HUES6 (cell line): Measurements from ENCODE around the gene LYSMD2.

Source experiments
- H3K27ac ChIP-seq: 2 replicates; pipeline ENCODE4 v1.7.0; 2013; ENCODE audit warnings: low read depth, mild to moderate bottlenecking, low read length, inconsistent platforms
- H3K27me3 ChIP-seq: 2 replicates; pipeline ENCODE4 v1.6.1; 2013; ENCODE audit warnings: low read length; ENCODE audit not compliant: control insufficient read depth, insufficient read depth
- H3K36me3 ChIP-seq: 2 replicates; pipeline ENCODE4 v1.6.1; 2013; ENCODE audit warnings: low read length; ENCODE audit not compliant: control insufficient read depth, insufficient read depth
- H3K4me1 ChIP-seq: 2 replicates; pipeline ENCODE4 v1.6.1; 2013; ENCODE audit warnings: low read length; ENCODE audit not compliant: control insufficient read depth, insufficient read depth
- H3K4me3 ChIP-seq: 2 replicates; pipeline ENCODE4 v1.5.1; 2013; ENCODE audit warnings: low read depth, low read length
- H3K9ac ChIP-seq: one replicate; pipeline ENCODE4 v1.6.1; 2013; ENCODE audit warnings: mild to moderate bottlenecking, low read length
- H3K9me3 ChIP-seq: 2 replicates; pipeline ENCODE4 v1.6.1; 2013; ENCODE audit warnings: low read depth, low read length; ENCODE audit not compliant: control insufficient read depth, insufficient read depth

Gene LYSMD2

DNA sequence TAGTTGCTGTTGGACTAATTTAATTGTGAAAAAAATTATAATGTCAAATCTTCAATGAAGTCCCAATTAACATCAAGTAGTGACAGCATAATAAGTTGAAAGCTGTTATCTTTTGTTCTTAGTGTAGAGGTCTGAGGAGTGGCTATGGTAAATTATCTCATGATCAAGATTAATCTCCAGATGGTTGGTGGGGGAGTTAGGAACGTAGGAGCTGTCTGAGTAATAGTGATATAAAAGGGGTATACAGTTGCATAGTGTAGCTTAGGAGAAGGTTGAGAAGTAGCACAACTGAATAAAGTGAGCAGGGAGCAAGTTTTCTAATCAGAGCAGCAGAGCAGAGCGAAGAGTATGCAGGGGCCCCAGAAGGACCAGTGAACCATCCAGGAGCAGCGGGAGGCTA is 33.4 kb upstream of the LYSMD2 start:
- Histone ChIP-seq H3K27ac (no peak overlapping the region), H3K27me3 (no peaks in the 10 kb centered on the region), H3K9ac (no peak overlapping the region), H3K36me3 (no peaks in the 10 kb centered on the region), H3K9me3 (no peaks in the 10 kb centered on the region), H3K4me1 (peaks cover 6% of the 10 kb centered on the region; the same call in 1 of the 2 replicates), H3K4me3 (no peak overlapping the region)

- no peak overlapping the region for H3K9ac ChIP-seq
Measured at GRCh38 chr15:51768018-51768417, 30.6 kb upstream of the LYSMD2 start.

DNA sequence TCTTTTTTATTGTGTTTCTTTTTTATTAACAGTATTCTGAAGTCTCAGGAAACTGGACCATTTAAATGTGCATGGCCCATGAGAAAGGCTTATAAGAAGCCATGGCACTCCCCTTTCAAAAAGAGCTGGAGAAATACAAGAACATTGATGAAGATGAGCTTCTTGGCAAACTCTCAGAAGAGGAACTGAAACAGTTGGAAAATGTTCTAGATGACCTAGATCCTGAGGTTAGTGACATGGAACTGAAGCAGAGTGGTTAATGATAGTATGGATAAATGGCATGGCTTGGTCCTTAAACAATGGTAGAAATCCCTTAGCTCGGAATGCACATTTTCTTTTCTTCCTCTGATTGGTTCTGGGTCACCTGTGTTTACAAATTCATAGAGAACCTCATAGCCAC is 28.9 kb upstream of the LYSMD2 start:
- Histone ChIP-seq H3K27ac (no peak overlapping the region), H3K4me1 (peaks cover 6% of the 10 kb centered on the region; the same call in 1 of the 2 replicates), H3K36me3 (no peaks in the 10 kb centered on the region), H3K9me3 (no peaks in the 10 kb centered on the region), H3K9ac (no peak overlapping the region), H3K27me3 (no peaks in the 10 kb centered on the region), H3K4me3 (no peak overlapping the region)

More at GRCh38 chr15:51768018-51768417, 30.6 kb upstream of the LYSMD2 start:
- no peak overlapping the region for H3K27ac ChIP-seq
- H3K4me1 ChIP-seq = peaks cover 6% of the 10 kb centered on the region; the same call in 1 of the 2 replicates
- H3K36me3 ChIP-seq = no peaks in the 10 kb centered on the region
- H3K27me3 ChIP-seq = no peaks in the 10 kb centered on the region
- H3K9me3 ChIP-seq = no peaks in the 10 kb centered on the region
- no peak overlapping the region for H3K4me3 ChIP-seq

GRCh38 chr15:51765751-51766150 is 28.3 kb upstream of the LYSMD2 start:
- Histone ChIP-seq H3K27ac (no peak overlapping the region), H3K9ac (no peak overlapping the region), H3K9me3 (no peaks in the 10 kb centered on the region), H3K4me3 (no peak overlapping the region), H3K36me3 (no peaks in the 10 kb centered on the region), H3K4me1 (peaks cover 6% of the 10 kb centered on the region; the same call in 1 of the 2 replicates), H3K27me3 (no peaks in the 10 kb centered on the region)

DNA sequence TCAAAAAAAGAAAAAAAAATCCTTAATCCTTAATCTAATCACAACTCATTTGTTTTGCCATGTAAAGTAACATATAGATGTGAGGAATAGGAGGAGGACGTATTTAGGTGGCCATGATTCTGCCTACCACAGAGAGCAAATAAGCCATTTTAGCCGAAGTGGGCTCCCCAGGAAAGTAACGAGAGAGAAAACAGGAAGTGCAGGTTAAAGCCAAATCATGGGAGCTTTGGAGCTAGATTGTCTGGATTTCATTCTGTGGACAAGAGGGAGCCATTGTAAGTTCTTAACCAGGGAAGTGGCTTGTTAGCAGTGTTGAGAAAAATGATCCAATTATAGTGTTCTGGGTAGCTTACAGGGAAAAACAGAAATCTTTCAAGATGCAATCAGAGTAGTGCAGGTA is 23.4 kb upstream of the LYSMD2 start:
- no peak overlapping the region for H3K27ac ChIP-seq
- H3K9me3 ChIP-seq = 0 out of 2 replicates have a peak, but pooled peaks cover 4% of the 10 kb centered on the region
- no peaks in the 10 kb centered on the region for H3K36me3 ChIP-seq
- H3K27me3 ChIP-seq = 0 out of 2 replicates have a peak, but pooled peaks cover 1% of the 10 kb centered on the region
- no peaks in the 10 kb centered on the region for H3K4me1 ChIP-seq
- H3K9ac ChIP-seq = no peak overlapping the region
- no peak overlapping the region for H3K4me3 ChIP-seq

GRCh38 chr15:51759557-51760070 is 22.2 kb upstream of the LYSMD2 start:
- H3K36me3 ChIP-seq = no peaks in the 10 kb centered on the region
- no peaks in the 10 kb centered on the region for H3K4me1 ChIP-seq
- H3K27ac ChIP-seq = no peak overlapping the region

GRCh38 chr15:51758645-51759044 is 21.2 kb upstream of the LYSMD2 start:
- no peak overlapping the region for H3K9ac ChIP-seq
- no peak overlapping the region for H3K4me3 ChIP-seq
- no peak overlapping the region for H3K27ac ChIP-seq

More at GRCh38 chr15:51759557-51760070, 22.2 kb upstream of the LYSMD2 start:
- Histone ChIP-seq H3K4me3 (no peak overlapping the region), H3K9me3 (0 out of 2 replicates have a peak, but pooled peaks cover 4% of the 10 kb centered on the region), H3K27me3 (peaks cover 9% of the 10 kb centered on the region; the same call in 1 of the 2 replicates), H3K9ac (no peak overlapping the region)

DNA sequence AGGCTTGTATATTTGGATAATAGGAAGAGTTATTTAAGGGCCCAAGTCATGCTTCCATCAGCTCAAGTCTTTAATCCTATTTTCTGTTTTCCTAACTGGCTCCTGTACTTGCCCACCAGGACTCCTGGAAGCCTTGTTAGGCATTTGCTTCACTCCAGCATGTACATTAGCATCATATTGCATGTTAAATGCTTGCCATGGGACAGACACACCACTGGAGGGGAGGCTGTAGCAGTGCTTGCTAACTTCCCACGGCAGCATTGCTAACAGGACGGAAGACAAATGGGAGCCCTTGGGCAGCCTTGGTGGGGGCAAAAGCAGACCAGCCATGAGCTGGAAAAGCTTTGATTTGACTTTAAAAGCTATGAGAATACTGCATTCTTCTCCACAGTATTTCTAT is 20.0 kb upstream of the LYSMD2 start:
- H3K27ac ChIP-seq = no peak overlapping the region
- H3K27me3 ChIP-seq = peaks cover 29% of the 10 kb centered on the region
- H3K36me3 ChIP-seq = no peaks in the 10 kb centered on the region
- H3K4me3 ChIP-seq = no peak overlapping the region
- H3K4me1 ChIP-seq = peaks cover 4% of the 10 kb centered on the region; the same call in 1 of the 2 replicates
- 0 out of 2 replicates have a peak, but pooled peaks cover 4% of the 10 kb centered on the region for H3K9me3 ChIP-seq
- no peak overlapping the region for H3K9ac ChIP-seq

More at GRCh38 chr15:51758645-51759044, 21.2 kb upstream of the LYSMD2 start:
- Histone ChIP-seq H3K27me3 (peaks cover 17% of the 10 kb centered on the region), H3K36me3 (no peaks in the 10 kb centered on the region), H3K4me1 (no peaks in the 10 kb centered on the region), H3K9me3 (0 out of 2 replicates have a peak, but pooled peaks cover 4% of the 10 kb centered on the region)

DNA sequence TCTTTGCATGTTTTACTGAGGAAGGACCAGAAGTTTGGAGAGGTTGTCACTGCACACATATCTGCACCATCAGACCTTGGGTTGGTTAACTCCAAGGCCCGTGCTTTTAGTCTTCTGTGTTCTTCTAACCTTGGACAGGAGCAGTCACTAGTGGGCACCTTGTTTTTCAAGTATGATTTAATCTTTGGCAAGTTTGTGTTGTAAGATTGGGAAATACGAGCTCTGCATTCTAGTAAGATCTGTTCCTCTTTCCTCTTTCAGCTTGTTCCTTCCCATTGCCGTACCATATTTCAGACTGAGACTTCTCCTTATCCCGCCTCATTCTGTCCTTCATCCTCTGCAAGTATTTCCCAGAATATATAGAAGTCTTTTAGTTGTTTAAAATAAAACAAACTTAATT is 19.0 kb upstream of the LYSMD2 start:
- Histone ChIP-seq H3K27ac (no peak overlapping the region), H3K27me3 (peaks cover 36% of the 10 kb centered on the region), H3K4me3 (no peak overlapping the region), H3K9ac (no peak overlapping the region), H3K36me3 (no peaks in the 10 kb centered on the region), H3K9me3 (0 out of 2 replicates have a peak, but pooled peaks cover 4% of the 10 kb centered on the region), H3K4me1 (peaks cover 8% of the 10 kb centered on the region; the same call in 1 of the 2 replicates)

- no peak overlapping the region for H3K4me3 ChIP-seq
- H3K9ac ChIP-seq = no peak overlapping the region
- H3K36me3 ChIP-seq = no peaks in the 10 kb centered on the region
- H3K27ac ChIP-seq = no peak overlapping the region
- peaks cover 8% of the 10 kb centered on the region; the same call in 1 of the 2 replicates for H3K4me1 ChIP-seq
- H3K9me3 ChIP-seq = 0 out of 2 replicates have a peak, but pooled peaks cover 4% of the 10 kb centered on the region
- H3K27me3 ChIP-seq = peaks cover 41% of the 10 kb centered on the region
Measured at GRCh38 chr15:51755790-51756189, 18.3 kb upstream of the LYSMD2 start.

DNA sequence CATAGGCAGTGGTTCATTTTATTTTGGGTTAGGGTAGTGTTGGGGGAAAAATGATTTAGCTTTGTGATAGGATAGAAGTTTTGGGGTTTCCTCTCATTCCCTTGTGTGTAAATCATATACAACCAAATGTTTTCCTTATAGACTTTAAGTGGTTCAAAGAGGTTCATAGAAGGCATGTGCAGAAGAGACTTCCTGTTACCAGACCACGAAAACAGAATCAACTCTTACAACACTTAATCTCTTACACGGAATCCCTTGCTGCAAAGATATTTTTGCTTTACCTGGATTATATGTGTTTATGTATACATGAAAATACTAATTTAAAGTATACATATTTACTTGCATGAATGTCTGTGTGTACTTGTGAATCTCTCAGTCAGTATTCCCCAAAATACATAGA is 16.8 kb upstream of the LYSMD2 start:
- H3K27ac ChIP-seq = no peak overlapping the region
- H3K4me3 ChIP-seq = no peak overlapping the region
- no peaks in the 10 kb centered on the region for H3K36me3 ChIP-seq
- no peaks in the 10 kb centered on the region for H3K9me3 ChIP-seq
- no peak overlapping the region for H3K9ac ChIP-seq
- H3K27me3 ChIP-seq = peaks cover 56% of the 10 kb centered on the region
- peaks cover 8% of the 10 kb centered on the region; the same call in 1 of the 2 replicates for H3K4me1 ChIP-seq
